ENCODE measurements around the gene INPP5A. TPM values are rescaled to one million over a fixed set of nuclear protein-coding genes. Genes with fewer than 3 reads are reported as not detected.

Gene INPP5A
- total RNA-seq, 4 donors from 2014 or later, result 31.2 to 51.8 (median 41.5) TPM

GRCh38 chr10:132559538-132559937, 22.0 kb downstream of the INPP5A start:
- no peak for TF ChIP-seq POLR2A (IDR thresholded peaks at IDR 0.05)
- TF ChIP-seq, protein P1, sequence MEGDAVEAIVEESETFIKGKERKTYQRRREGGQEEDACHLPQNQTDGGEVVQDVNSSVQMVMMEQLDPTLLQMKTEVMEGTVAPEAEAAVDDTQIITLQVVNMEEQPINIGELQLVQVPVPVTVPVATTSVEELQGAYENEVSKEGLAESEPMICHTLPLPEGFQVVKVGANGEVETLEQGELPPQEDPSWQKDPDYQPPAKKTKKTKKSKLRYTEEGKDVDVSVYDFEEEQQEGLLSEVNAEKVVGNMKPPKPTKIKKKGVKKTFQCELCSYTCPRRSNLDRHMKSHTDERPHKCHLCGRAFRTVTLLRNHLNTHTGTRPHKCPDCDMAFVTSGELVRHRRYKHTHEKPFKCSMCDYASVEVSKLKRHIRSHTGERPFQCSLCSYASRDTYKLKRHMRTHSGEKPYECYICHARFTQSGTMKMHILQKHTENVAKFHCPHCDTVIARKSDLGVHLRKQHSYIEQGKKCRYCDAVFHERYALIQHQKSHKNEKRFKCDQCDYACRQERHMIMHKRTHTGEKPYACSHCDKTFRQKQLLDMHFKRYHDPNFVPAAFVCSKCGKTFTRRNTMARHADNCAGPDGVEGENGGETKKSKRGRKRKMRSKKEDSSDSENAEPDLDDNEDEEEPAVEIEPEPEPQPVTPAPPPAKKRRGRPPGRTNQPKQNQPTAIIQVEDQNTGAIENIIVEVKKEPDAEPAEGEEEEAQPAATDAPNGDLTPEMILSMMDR (IDR thresholded peaks at IDR 0.05), result no peak
- no peak for DNase-seq (ENCODE audit: low spot score in 2 of 2)
- H3K4me3 ChIP-seq (ENCODE audit: low read depth, poor library complexity, severe bottlenecking), result no peak overlapping the region
- WGBS, 2 donors, result 88 to 92% methylated on average over 11 of the region's 11 CpGs
- intact Hi-C loops (cut with DNase I; ENCODE audit: low total_unique reads), result no loop called here

- 58 to 62% methylated on average over 10 of the region's 10 CpGs for WGBS, 2 donors
- TF ChIP-seq, protein P1 (IDR thresholded peaks at IDR 0.05), result no peak
- no peak for TF ChIP-seq POLR2A (IDR thresholded peaks at IDR 0.05)
- H3K4me3 ChIP-seq (ENCODE audit: low read depth, poor library complexity, severe bottlenecking), result no peak overlapping the region
- DNase-seq (ENCODE audit: low spot score in 2 of 2), result no peak
- intact Hi-C loops (cut with DNase I; ENCODE audit: low total_unique reads), result no loop called here
Observed at GRCh38 chr10:132560241-132560731, 22.7 kb downstream of the INPP5A start.

- no peak overlapping the region for H3K4me3 ChIP-seq (ENCODE audit: low read depth, poor library complexity, severe bottlenecking)
- 97% methylated on average over 26 of the region's 29 CpGs for WGBS, 2 donors
- intact Hi-C loops (cut with DNase I; ENCODE audit: low total_unique reads), result no loop called here
- TF ChIP-seq POLR2A (IDR thresholded peaks at IDR 0.05), result no peak
- TF ChIP-seq, protein P1 (IDR thresholded peaks at IDR 0.05), result no peak
- no peak for DNase-seq (ENCODE audit: low spot score in 2 of 2)
Observed at GRCh38 chr10:132562177-132562915, 24.8 kb downstream of the INPP5A start.

GRCh38 chr10:132562916-132563456, 25.4 kb downstream of the INPP5A start:
- intact Hi-C loops (cut with DNase I; ENCODE audit: low total_unique reads), result no loop called here
- no peak overlapping the region for H3K4me3 ChIP-seq (ENCODE audit: low read depth, poor library complexity, severe bottlenecking)
- WGBS, 2 donors, result 87 to 93% methylated on average over 13 to 14 of the region's 14 CpGs
- TF ChIP-seq, protein P1 (IDR thresholded peaks at IDR 0.05), result no peak
- no peak for TF ChIP-seq POLR2A (IDR thresholded peaks at IDR 0.05)
- DNase-seq (ENCODE audit: low spot score in 2 of 2), result no peak

DNA sequence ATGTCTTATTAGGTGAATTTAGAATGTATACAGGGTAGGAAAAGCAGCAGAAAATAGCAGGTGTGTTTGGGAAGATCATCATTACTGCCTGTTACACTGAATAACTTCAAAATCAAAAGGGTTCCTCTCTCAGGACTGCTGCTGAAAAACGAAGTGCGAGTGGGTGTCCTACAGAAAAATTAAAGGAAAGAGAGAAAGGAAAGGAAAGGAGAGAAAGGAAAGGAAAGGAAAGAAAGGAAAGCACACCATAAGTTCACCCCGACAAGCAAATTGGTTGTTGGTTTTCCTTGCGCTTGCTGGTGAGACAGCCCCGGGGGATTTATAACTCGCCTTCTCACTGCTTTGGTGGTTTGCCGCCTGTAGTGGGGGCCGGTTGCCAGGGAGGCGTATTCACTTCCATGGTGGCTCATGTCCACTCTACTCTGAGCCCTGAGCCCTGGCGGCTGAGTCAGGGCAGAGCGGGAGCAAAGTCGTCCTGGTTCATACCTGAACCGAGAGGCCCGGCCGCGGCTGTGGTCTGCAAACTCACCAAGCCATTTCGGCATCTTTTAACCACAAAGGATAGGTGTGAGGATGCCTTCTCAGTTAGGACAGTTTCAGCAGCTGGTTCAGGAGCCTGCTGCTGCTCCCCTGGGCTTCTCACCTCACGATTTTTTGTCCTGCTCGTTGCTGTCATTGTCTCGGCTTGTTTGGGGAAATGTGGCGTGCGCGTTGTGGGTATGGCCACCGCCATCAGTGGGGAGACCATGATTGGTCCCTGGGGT, 26.1 kb downstream of the INPP5A start:
- intact Hi-C loops (cut with DNase I; ENCODE audit: low total_unique reads), result no loop called here
- DNase-seq (ENCODE audit: low spot score in 2 of 2), result no peak
- no peak for TF ChIP-seq POLR2A (IDR thresholded peaks at IDR 0.05)
- TF ChIP-seq, protein P1 (IDR thresholded peaks at IDR 0.05), result no peak
- no peak overlapping the region for H3K4me3 ChIP-seq (ENCODE audit: low read depth, poor library complexity, severe bottlenecking)
- WGBS, 2 donors, result 85 to 94% methylated on average over 24 of the region's 24 CpGs

Measured in lower leg skin (tissue), 4 donors.